Ovary (tissue), 9 donors: ENCODE results near the gene NFILZ. TPM values are rescaled to one million over a fixed set of nuclear protein-coding genes. Genes with fewer than 3 reads are reported as not detected.

ENCODE experiments used
- DNase-seq, 5 donors: peaks; one replicate each; pipeline ENCODE4 v3.0.0-alpha.2; 2019 to 2020
- H3K27ac ChIP-seq, 2 donors: fragments of 200-600 bp; one replicate each; pipeline versions ENCODE4 v1.5.1 to v1.8.0; 2019 to 2022
- H3K27me3 ChIP-seq: fragments of 200-600 bp; one replicate; pipeline ENCODE4 v1.8.0; 2022
- H3K36me3 ChIP-seq: fragments of 200-600 bp; sonication (generic); one replicate; pipeline ENCODE4 v1.5.1; 2019
- H3K4me1 ChIP-seq: one replicate; pipeline ENCODE4 v1.8.1; 2013; ENCODE audit warnings: mild to moderate bottlenecking, moderate library complexity; ENCODE audit not compliant: insufficient read depth
- H3K4me3 ChIP-seq: fragments of 200-600 bp; sonication (generic); one replicate; pipeline ENCODE4 v1.5.1; 2017
- H3K9me3 ChIP-seq, 2 donors: fragments of 200-600 bp in 1 of 2; sonication (generic) in 1 of 2; one replicate each; pipeline versions ENCODE4 v1.5.1 to v1.8.1; 2013 to 2019; ENCODE audit warnings: mild to moderate bottlenecking in 1 of 2, moderate library complexity in 1 of 2
- EP300 ChIP-seq: sonication (generic); formaldehyde crosslinking; IDR thresholded peaks from one replicate; pipeline ENCODE4 v1.6.1; 2017; ENCODE audit warnings: antibody characterized with exemption
- POLR2A ChIP-seq: fragments of 450-650 bp; IDR thresholded peaks from one replicate; pipeline ENCODE4 v1.6.1; 2017; ENCODE audit warnings: antibody characterized with exemption, mild to moderate bottlenecking, moderate library complexity
- WGBS, 3 donors: extraction: QIAGEN DNeasy Blood & Tissue Kit in 1 of 3; methylation state at CpG; one replicate each; pipeline versions ENCODE4 v1.1.5 to v1.1.7; 2013 to 2017; 5-methylcytosine and 5-hydroxymethylcytosine counted together
- intact Hi-C, 4 donors: fragments of 100-400 bp; cut with DNase I; formaldehyde crosslinking; loops; one replicate each; pipeline versions ENCODE4 v1.11.0 to v1.15.1; 2022 to 2023
- polyA plus RNA-seq, 2 donors: library from polyadenylated mRNA; stranded (reverse); fragments of 200-250 nt in 1 of 2; fragments of 350-450 nt in 1 of 2; fragmentation: Illumina TruSeq in 1 of 2; extraction: RNeasy Lipid Tissue Mini Kit (QIAGEN cat#74804) in 1 of 2; gene quantifications; one replicate each; pipeline ENCODE4 v1.2.3, GENCODE V29; 2013 to 2014
- total RNA-seq, 7 donors: library from RNA; depleted of rRNA in 2 of 7; stranded (reverse); fragments of >200 nt in 2 of 7; fragmentation: NEBNext Ultra II Directional in 3 of 7; extraction: Animal tissue kit (Norgen Biotek cat#: 25700) in 3 of 7; gene quantifications; one replicate each; pipeline versions ENCODE4 v1.1.0 to v1.2.4, GENCODE V29; 2016 to 2023
- TF ChIP-seq, protein P1 (sequence below), 3 donors: fragments of 450-650 bp in 2 of 3; fragments of 200-600 bp in 1 of 3; IDR thresholded peaks; one replicate each; pipeline versions ENCODE4 v1.5.1 to v1.8.0; 2016 to 2022; ENCODE audit warnings: antibody characterized with exemption in 3 of 3, mild to moderate bottlenecking in 1 of 3
- donor health status: DM: no; HTN: no; CAD: no; lungs with moderate emphysema.
- donor health status: DM: no; HTN: no; CAD: no.
- donor health status: Bipolar disorder and iron deficiency.
- donor health status: DM: yes; HTN: yes; CAD: no.
- donor health status: DM: no; HTN: no; CAD: no.
- donor health status: DM: yes; HTN: yes; CAD: no.

The NFILZ gene
- total and polyA plus RNA-seq, 9 donors, result not detected

DNA sequence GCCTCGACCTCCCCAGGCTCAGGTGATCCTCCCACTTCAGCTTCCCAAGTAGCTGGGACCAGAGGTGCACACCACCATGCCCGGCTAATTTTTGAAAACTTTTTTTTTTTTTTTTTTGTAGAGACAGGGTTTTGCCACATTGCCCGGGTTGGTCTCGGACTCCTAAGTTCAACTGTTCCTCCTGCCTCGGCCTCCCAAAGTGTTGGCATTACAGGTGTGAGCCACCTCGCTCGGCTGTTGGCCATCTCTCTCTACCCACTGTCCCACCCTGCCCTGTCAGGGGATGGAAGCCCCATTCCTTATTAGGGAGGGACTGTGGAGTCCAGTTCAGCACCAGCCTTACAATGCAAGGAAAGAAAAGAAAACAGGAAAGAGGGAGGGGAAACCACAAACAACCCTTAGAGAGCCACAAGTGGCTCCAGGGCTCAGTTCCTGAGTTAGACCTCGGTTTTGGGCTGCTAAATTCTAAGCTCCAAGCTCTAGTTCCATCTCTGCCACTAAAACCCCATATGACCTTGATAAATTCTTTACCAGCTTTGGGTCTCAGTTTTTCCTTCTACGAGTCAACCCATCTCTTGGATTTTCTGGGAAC lies 36.5 kb downstream of the NFILZ start:
- TF ChIP-seq, protein P1, sequence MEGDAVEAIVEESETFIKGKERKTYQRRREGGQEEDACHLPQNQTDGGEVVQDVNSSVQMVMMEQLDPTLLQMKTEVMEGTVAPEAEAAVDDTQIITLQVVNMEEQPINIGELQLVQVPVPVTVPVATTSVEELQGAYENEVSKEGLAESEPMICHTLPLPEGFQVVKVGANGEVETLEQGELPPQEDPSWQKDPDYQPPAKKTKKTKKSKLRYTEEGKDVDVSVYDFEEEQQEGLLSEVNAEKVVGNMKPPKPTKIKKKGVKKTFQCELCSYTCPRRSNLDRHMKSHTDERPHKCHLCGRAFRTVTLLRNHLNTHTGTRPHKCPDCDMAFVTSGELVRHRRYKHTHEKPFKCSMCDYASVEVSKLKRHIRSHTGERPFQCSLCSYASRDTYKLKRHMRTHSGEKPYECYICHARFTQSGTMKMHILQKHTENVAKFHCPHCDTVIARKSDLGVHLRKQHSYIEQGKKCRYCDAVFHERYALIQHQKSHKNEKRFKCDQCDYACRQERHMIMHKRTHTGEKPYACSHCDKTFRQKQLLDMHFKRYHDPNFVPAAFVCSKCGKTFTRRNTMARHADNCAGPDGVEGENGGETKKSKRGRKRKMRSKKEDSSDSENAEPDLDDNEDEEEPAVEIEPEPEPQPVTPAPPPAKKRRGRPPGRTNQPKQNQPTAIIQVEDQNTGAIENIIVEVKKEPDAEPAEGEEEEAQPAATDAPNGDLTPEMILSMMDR (IDR thresholded peaks at IDR 0.05), result no peak
- TF ChIP-seq EP300 (no peak), POLR2A (no peak)
- H3K27ac ChIP-seq, result no peak overlapping the region
- no peak overlapping the region for H3K4me3 ChIP-seq
- DNase-seq, result no peak
- no peaks in the 10 kb centered on the region for H3K9me3 ChIP-seq
- intact Hi-C loops, result no loop called here
- 76 to 80% (median 80%) methylated on average over 9 of the region's 9 CpGs for WGBS, 3 donors
- no peaks in the 10 kb centered on the region for H3K4me1 ChIP-seq
- no peaks in the 10 kb centered on the region for H3K36me3 ChIP-seq
- no peaks in the 10 kb centered on the region for H3K27me3 ChIP-seq

DNA sequence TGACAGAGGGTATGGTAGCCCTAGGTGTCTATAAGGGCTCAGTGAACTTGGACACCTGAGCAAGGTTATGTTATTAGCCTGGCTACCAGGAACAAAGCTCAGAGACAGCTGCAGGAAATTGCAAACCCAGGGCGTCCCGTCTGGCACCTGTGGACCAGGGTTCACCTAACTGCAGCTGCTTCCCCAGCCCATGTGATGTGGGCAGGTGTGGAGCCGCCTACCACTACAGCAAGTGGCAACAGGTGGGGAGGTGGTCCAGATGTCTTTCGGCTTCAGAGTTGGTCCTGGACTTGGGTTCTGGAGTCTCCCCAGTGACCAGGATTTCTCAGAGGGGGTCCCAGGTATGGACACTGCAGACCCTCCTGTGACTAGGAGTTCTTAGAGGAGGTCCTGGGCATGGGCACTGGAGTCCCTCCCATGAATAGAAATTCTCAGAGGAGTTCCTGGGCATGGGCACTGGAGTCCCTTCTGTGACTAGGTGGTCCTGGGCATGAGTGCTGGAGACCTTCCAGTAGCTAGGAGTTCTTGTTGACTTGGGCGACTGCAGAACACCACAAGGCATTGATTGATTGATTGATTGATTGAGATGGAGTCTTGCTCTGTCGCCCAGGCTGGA lies 43.0 kb downstream of the NFILZ start:
- TF ChIP-seq POLR2A (no peak), EP300 (no peak)
- TF ChIP-seq, protein P1 (IDR thresholded peaks at IDR 0.05), result no peak
- intact Hi-C loops, result no loop called here
- Histone ChIP-seq H3K4me1 (no peaks in the 10 kb centered on the region), H3K4me3 (no peak overlapping the region), H3K27ac (no peak overlapping the region), H3K27me3 (no peaks in the 10 kb centered on the region), H3K36me3 (no peaks in the 10 kb centered on the region), H3K9me3 (no peaks in the 10 kb centered on the region)
- no peak for DNase-seq
- WGBS, 3 donors, result 62 to 83% (median 70%) methylated on average over 6 of the region's 6 CpGs

DNA sequence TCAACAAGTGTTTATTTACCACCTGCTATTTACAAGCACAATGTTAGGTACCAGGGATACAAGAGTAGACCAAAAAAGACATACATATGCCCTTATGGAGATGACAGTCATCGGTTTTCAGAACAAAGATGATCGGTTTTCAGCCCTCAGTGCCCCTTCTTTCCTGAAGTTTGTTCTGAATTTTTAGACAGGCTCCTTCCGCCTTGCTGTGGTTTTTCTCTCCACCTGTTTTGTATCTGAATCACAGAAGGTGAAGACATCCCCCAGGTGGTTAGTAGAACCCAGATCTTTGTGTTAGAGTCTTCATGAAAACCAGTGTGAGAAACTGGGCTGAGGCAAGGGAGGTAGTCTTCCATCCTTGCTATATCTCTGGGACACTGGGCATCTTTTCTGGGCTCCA lies 44.6 kb downstream of the NFILZ start:
- DNase-seq, result no peak
- H3K27me3 ChIP-seq, result no peaks in the 10 kb centered on the region
- no peaks in the 10 kb centered on the region for H3K9me3 ChIP-seq
- TF ChIP-seq EP300, result no peak
- no peak for TF ChIP-seq POLR2A
- TF ChIP-seq, protein P1 (IDR thresholded peaks at IDR 0.05), result no peak
- no peaks in the 10 kb centered on the region for H3K36me3 ChIP-seq
- WGBS, 3 donors, result 72 to 82% (median 82%) methylated on average over 3 of the region's 3 CpGs
- intact Hi-C loops, result no loop called here
- H3K4me1 ChIP-seq, result no peaks in the 10 kb centered on the region
- H3K4me3 ChIP-seq, result no peak overlapping the region
- no peak overlapping the region for H3K27ac ChIP-seq

DNA sequence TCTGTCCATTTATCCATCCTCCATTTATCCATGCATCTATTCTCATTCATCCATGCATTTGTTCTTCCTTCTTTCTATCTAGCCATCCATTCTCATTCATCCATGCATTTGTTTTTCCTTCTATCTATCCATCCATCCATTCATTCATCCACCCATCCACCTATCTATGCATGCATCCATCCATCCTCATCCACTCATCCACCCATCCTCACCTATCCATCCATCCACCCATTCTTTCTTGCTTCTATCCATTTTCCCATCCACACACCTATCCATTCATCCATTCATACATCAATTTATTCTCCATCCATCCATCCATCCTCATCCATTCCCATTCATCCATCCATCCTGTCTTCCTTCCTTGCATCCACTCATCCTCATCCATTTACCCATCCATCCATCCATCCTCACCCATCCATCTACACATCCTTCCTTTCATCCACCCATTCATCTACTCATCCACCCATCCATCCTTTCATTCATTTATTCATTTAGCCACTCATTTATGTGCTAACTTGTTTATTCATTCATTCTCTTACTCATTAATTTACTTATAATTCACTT lies 47.9 kb downstream of the NFILZ start:
- DNase-seq, result no peak
- Histone ChIP-seq H3K27me3 (no peaks in the 10 kb centered on the region), H3K4me3 (no peak overlapping the region), H3K4me1 (no peaks in the 10 kb centered on the region), H3K27ac (no peak overlapping the region), H3K9me3 (no peaks in the 10 kb centered on the region), H3K36me3 (no peaks in the 10 kb centered on the region)
- intact Hi-C loops, result no loop called here
- TF ChIP-seq, protein P1 (IDR thresholded peaks at IDR 0.05), result no peak
- TF ChIP-seq POLR2A, result no peak
- no peak for TF ChIP-seq EP300

Other genes starting within 250 kb of the NFILZ start
- gene RAB11B, start 240.3 kb upstream of the NFILZ start, total RNA-seq, result 100 to 1,000 TPM in 5 of 7 donors, 10 to 100 TPM in 2; 29.3 to 142 (median 102) TPM
- 100 to 1,000 TPM in 1 of 2 donors, 10 to 100 TPM in 1; 20.8 to 103 TPM for gene RAB11B, start 240.3 kb upstream of the NFILZ start, polyA plus RNA-seq
- gene MARCHF2, start 217.3 kb upstream of the NFILZ start, total RNA-seq, result 10 to 100 TPM; 20.7 to 62.7 (median 27.2) TPM
- 10 to 100 TPM; 13.8 to 22.0 TPM for gene MARCHF2, start 217.3 kb upstream of the NFILZ start, polyA plus RNA-seq
- gene HNRNPM, start 185.7 kb upstream of the NFILZ start, total RNA-seq, result 100 to 1,000 TPM in 6 of 7 donors, 10 to 100 TPM in 1; 88.2 to 220 (median 180) TPM
- gene HNRNPM, start 185.7 kb upstream of the NFILZ start, polyA plus RNA-seq, result 100 to 1,000 TPM; 146 to 285 TPM
- 1 to 10 TPM in 4 of 7 donors, under 1 TPM in 3; 0.11 to 2.2 (median 1.4) TPM for gene PRAM1, start 128.0 kb upstream of the NFILZ start, total RNA-seq
- gene PRAM1, start 128.0 kb upstream of the NFILZ start, polyA plus RNA-seq, result under 1 TPM; 0.35 to 0.88 TPM
- 10 to 100 TPM; 20.9 to 49.7 (median 26.2) TPM for gene ZNF414, start 116.5 kb upstream of the NFILZ start, total RNA-seq
- 10 to 100 TPM in 1 of 2 donors, under 1 TPM in 1; 0.62 to 45.3 TPM for gene ZNF414, start 116.5 kb upstream of the NFILZ start, polyA plus RNA-seq
- gene MYO1F, start 53.2 kb upstream of the NFILZ start, total RNA-seq, result 10 to 100 TPM in 2 of 7 donors, 1 to 10 TPM in 5; 3.5 to 13.6 (median 5.4) TPM
- 1 to 10 TPM; 4.0 to 7.8 TPM for gene MYO1F, start 53.2 kb upstream of the NFILZ start, polyA plus RNA-seq
- 10 to 100 TPM; 22.4 to 49.3 (median 37.4) TPM for gene ADAMTS10, start 19.9 kb upstream of the NFILZ start, total RNA-seq
- 10 to 100 TPM in 1 of 2 donors, 1 to 10 TPM in 1; 6.2 to 37.5 TPM for gene ADAMTS10, start 19.9 kb upstream of the NFILZ start, polyA plus RNA-seq
- not detected for gene ACTL9, start 68.2 kb downstream of the NFILZ start, total RNA-seq
- not detected for gene ACTL9, start 68.2 kb downstream of the NFILZ start, polyA plus RNA-seq
- not detected for gene OR2Z1, start 91.0 kb downstream of the NFILZ start, total RNA-seq
- gene OR2Z1, start 91.0 kb downstream of the NFILZ start, polyA plus RNA-seq, result not detected
- 10 to 100 TPM; 28.0 to 44.2 (median 34.4) TPM for gene ZNF558, start 201.7 kb downstream of the NFILZ start, total RNA-seq
- gene ZNF558, start 201.7 kb downstream of the NFILZ start, polyA plus RNA-seq, result 10 to 100 TPM; 15.8 to 21.0 TPM
- not detected for gene MBD3L1, start 201.7 kb downstream of the NFILZ start, total RNA-seq
- not detected for gene MBD3L1, start 201.7 kb downstream of the NFILZ start, polyA plus RNA-seq